SK-N-SH (cell line): ENCODE data around the gene MROH7. TPM values are rescaled to one million over a fixed set of nuclear protein-coding genes. Genes with fewer than 3 reads are reported as not detected.

ENCODE experiments used
- CTCF ChIA-PET: fragments of 300-600, 350-600 bp; formaldehyde crosslinking; extraction: SDS; loops from one replicate; lab custom pipeline; 2021; lab: Yijun Ruan, JAX
- POLR2A ChIA-PET: fragments of 350-600 bp; sonication (Branson Sonifier 250); formaldehyde crosslinking; extraction: SDS; loops from one replicate; lab custom pipeline; 2020; ENCODE audit warnings: antibody characterized with exemption, inconsistent platforms; lab: Yijun Ruan, JAX
- DNase-seq: peaks from one replicate; pipeline ENCODE4 v3.0.0; 2012
- H2AFZ ChIP-seq: fragments of 200-600 bp; sonication (generic); 2 replicates; pipeline ENCODE4 v1.8.1; 2016; ENCODE audit warnings: antibody characterized with exemption, mild to moderate bottlenecking, low read depth
- H3F3A ChIP-seq: fragments of 200-600 bp; sonication (generic); replicated peaks from 2 replicates; pipeline ENCODE3; 2016; ENCODE audit warnings: antibody characterized with exemption, mild to moderate bottlenecking; ENCODE audit not compliant: insufficient read depth
- H3K27ac ChIP-seq, 2 experiments: fragments of 200-500 bp in 1 of 2; fragments of 200-600 bp in 1 of 2; sonication (Bioruptor generic) in 1 of 2; sonication (generic), shearing (Covaris generic) in 1 of 2; 2 replicates each; pipeline versions ENCODE4 v1.5.1 to v1.6.1; 2014 to 2016; ENCODE audit warnings: low read depth in 2 of 2, inconsistent platforms in 1 of 2, low read length in 1 of 2, mild to moderate bottlenecking in 1 of 2, mixed read lengths in 1 of 2
- H3K27me3 ChIP-seq: fragments of 200-600 bp; sonication (generic), shearing (Covaris generic); 2 replicates; pipeline ENCODE4 v1.6.1; 2016; ENCODE audit warnings: mixed run types; ENCODE audit not compliant: insufficient read depth
- H3K36me3 ChIP-seq, 2 experiments: fragments of 200-500 bp in 1 of 2; fragments of 200-600 bp in 1 of 2; sonication (Bioruptor generic) in 1 of 2; sonication (generic) in 1 of 2; replicated peaks in 1 of 2; 2 replicates each; pipeline versions ENCODE3 to v1.5.1; 2014 to 2016; ENCODE audit warnings: low read length in 1 of 2, mild to moderate bottlenecking in 1 of 2; ENCODE audit not compliant: insufficient read depth in 2 of 2, control insufficient read depth in 1 of 2
- H3K4me1 ChIP-seq, 2 experiments: fragments of 200-500 bp in 1 of 2; fragments of 200-600 bp in 1 of 2; sonication (Bioruptor generic) in 1 of 2; sonication (generic), shearing (Covaris generic) in 1 of 2; 2 replicates each; pipeline versions ENCODE4 v1.5.1 to v1.6.1; 2014 to 2016; ENCODE audit warnings: low read depth in 1 of 2, low read length in 1 of 2, mixed run types in 1 of 2; ENCODE audit not compliant: insufficient read depth in 2 of 2, control insufficient read depth in 1 of 2
- H3K4me2 ChIP-seq: fragments of 200-600 bp; sonication (generic), shearing (Covaris generic); 2 replicates; pipeline ENCODE4 v1.6.1; 2017; ENCODE audit warnings: mixed run types
- H3K4me3 ChIP-seq, 2 experiments: fragments of 200-500 bp in 1 of 2; fragments of 200-600 bp in 1 of 2; sonication (Bioruptor generic) in 1 of 2; sonication (generic), shearing (Covaris generic) in 1 of 2; 2 replicates each; pipeline versions ENCODE4 v1.5.1 to v1.8.1; 2014 to 2016; ENCODE audit warnings: low read depth in 2 of 2, inconsistent platforms in 1 of 2, low read length in 1 of 2, mild to moderate bottlenecking in 1 of 2, mixed read lengths in 1 of 2, moderate library complexity in 1 of 2
- H3K79me2 ChIP-seq: fragments of 200-600 bp; sonication (generic); 2 replicates; pipeline ENCODE4 v1.8.1; 2017; ENCODE audit warnings: mild to moderate bottlenecking; ENCODE audit not compliant: insufficient read depth
- H3K9ac ChIP-seq: fragments of 200-600 bp; sonication (generic); 2 replicates; pipeline ENCODE4 v1.6.1; 2017; ENCODE audit warnings: mixed run types
- H3K9me2 ChIP-seq: fragments of 200-600 bp; sonication (generic); 2 replicates; pipeline ENCODE4 v1.6.1; 2017; ENCODE audit warnings: mixed run types
- H3K9me3 ChIP-seq: fragments of 200-600 bp; sonication (generic); 2 replicates; pipeline ENCODE4 v1.6.1; 2017; ENCODE audit warnings: mixed run types, mild to moderate bottlenecking, moderate library complexity
- H4K20me1 ChIP-seq: fragments of 200-600 bp; sonication (generic); 2 replicates; pipeline ENCODE4 v1.6.1; 2017; ENCODE audit warnings: mild to moderate bottlenecking, mixed run types; ENCODE audit not compliant: insufficient read depth
- CHD2 ChIP-seq: fragments of 150-350 bp; IDR thresholded peaks from 2 replicates; pipeline ENCODE4 v1.6.1; 2018; ENCODE audit warnings: low read length; ENCODE audit not compliant: partially characterized antibody
- FOXM1 ChIP-seq: IDR thresholded peaks from 2 replicates; pipeline ENCODE4 v1.4.0; 2012; ENCODE audit warnings: low read depth, mild to moderate bottlenecking
- GABPA ChIP-seq: IDR thresholded peaks from 2 replicates; pipeline ENCODE4 v1.4.0; 2012; ENCODE audit warnings: low read depth, mild to moderate bottlenecking
- MEF2A ChIP-seq: IDR thresholded peaks from 2 replicates; pipeline ENCODE4 v1.4.0; 2012; ENCODE audit warnings: low read depth, borderline replicate concordance
- NFIC ChIP-seq: IDR thresholded peaks from 2 replicates; pipeline ENCODE4 v1.4.0; 2012; ENCODE audit warnings: borderline replicate concordance
- NRF1 ChIP-seq: IDR thresholded peaks from 2 replicates; pipeline ENCODE4 v1.6.1; 2012; ENCODE audit warnings: low read depth, mild to moderate bottlenecking, low read length
- PBX3 ChIP-seq: IDR thresholded peaks from 2 replicates; pipeline ENCODE4; 2012
- RAD21 ChIP-seq: IDR thresholded peaks from 2 replicates; pipeline ENCODE4 v1.6.1; 2012; ENCODE audit warnings: mild to moderate bottlenecking, low read length
- RCOR1 ChIP-seq: fragments of 150-350 bp; IDR thresholded peaks from 2 replicates; pipeline ENCODE4 v1.6.1; 2017; ENCODE audit warnings: antibody characterized with exemption, low read length
- RFX5 ChIP-seq: IDR thresholded peaks from 2 replicates; pipeline ENCODE4 v1.6.1; 2012; ENCODE audit warnings: mild to moderate bottlenecking, improper control_type of control experiment, low read length
- SIN3A ChIP-seq: IDR thresholded peaks from 2 replicates; pipeline ENCODE4 v1.6.1; 2012; ENCODE audit warnings: low read depth, mild to moderate bottlenecking, low read length, moderate library complexity, borderline replicate concordance
- TEAD4 ChIP-seq: IDR thresholded peaks from 2 replicates; pipeline ENCODE4 v1.4.0; 2012; ENCODE audit warnings: mild to moderate bottlenecking, borderline replicate concordance; ENCODE audit not compliant: insufficient read depth
- WGBS: methylation state at CpG from one replicate; pipeline ENCODE4 v1.1.6; 2017; ENCODE audit warnings: low lambda C conversion rate; 5-methylcytosine and 5-hydroxymethylcytosine counted together
- polyA plus RNA-seq, 3 experiments: library from polyadenylated mRNA; depleted of rRNA; stranded (reverse); fragments of >200 nt; gene quantifications; 2 replicates each; pipeline ENCODE4 v1.2.3, GENCODE V29; 2012
- TF ChIP-seq, protein P1 (sequence below): fragments of 200-600 bp; sonication (generic); IDR thresholded peaks from 2 replicates; pipeline ENCODE4 v1.6.1; 2017; ENCODE audit warnings: antibody characterized with exemption, mild to moderate bottlenecking, moderate library complexity
- TF ChIP-seq, protein P2 (sequence below): IDR thresholded peaks from 2 replicates; pipeline ENCODE4 v1.4.0; 2012; ENCODE audit warnings: low read depth
- TF ChIP-seq, protein P3 (sequence below): fragments of 150-350 bp; IDR thresholded peaks from 2 replicates; pipeline ENCODE4 v1.6.1; 2017; ENCODE audit warnings: antibody characterized with exemption, low read length, low read depth, borderline replicate concordance
- TF ChIP-seq, protein P4 (sequence below): IDR thresholded peaks from 2 replicates; pipeline ENCODE4 v1.4.0; 2012; ENCODE audit warnings: low read depth, borderline replicate concordance

The MROH7 gene
- polyA plus RNA-seq, 1 of the 3 experiments (the other 2 are of a cell fraction): 0.51 TPM

- Histone ChIP-seq H3K9ac (no peak overlapping the region), H3K9me2 (no peaks in the 10 kb centered on the region), H2AFZ (no peak overlapping the region), H4K20me1 (no peaks in the 10 kb centered on the region), H3K4me1 (no peaks in the 10 kb centered on the region), H3K79me2 (no peaks in the 10 kb centered on the region), H3K4me3 (no peak overlapping the region), H3K27me3 (no peaks in the 10 kb centered on the region), H3K4me2 (no peak overlapping the region), H3K27ac (no peak overlapping the region), H3F3A (no peaks in the 10 kb centered on the region), H3K9me3 (no peaks in the 10 kb centered on the region), H3K36me3 (peaks cover 16 to 47% of the 10 kb centered on the region in 2 experiments)
- no peak for DNase-seq
- POLR2A ChIA-PET: no interaction called here
- CTCF ChIA-PET: no interaction called here
- TF ChIP-seq, protein P1, sequence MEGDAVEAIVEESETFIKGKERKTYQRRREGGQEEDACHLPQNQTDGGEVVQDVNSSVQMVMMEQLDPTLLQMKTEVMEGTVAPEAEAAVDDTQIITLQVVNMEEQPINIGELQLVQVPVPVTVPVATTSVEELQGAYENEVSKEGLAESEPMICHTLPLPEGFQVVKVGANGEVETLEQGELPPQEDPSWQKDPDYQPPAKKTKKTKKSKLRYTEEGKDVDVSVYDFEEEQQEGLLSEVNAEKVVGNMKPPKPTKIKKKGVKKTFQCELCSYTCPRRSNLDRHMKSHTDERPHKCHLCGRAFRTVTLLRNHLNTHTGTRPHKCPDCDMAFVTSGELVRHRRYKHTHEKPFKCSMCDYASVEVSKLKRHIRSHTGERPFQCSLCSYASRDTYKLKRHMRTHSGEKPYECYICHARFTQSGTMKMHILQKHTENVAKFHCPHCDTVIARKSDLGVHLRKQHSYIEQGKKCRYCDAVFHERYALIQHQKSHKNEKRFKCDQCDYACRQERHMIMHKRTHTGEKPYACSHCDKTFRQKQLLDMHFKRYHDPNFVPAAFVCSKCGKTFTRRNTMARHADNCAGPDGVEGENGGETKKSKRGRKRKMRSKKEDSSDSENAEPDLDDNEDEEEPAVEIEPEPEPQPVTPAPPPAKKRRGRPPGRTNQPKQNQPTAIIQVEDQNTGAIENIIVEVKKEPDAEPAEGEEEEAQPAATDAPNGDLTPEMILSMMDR: no peak
- TF ChIP-seq, protein P2, sequence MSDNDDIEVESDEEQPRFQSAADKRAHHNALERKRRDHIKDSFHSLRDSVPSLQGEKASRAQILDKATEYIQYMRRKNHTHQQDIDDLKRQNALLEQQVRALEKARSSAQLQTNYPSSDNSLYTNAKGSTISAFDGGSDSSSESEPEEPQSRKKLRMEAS: no peak
- TF ChIP-seq MEF2A: no peak
- TF ChIP-seq, protein P3, sequence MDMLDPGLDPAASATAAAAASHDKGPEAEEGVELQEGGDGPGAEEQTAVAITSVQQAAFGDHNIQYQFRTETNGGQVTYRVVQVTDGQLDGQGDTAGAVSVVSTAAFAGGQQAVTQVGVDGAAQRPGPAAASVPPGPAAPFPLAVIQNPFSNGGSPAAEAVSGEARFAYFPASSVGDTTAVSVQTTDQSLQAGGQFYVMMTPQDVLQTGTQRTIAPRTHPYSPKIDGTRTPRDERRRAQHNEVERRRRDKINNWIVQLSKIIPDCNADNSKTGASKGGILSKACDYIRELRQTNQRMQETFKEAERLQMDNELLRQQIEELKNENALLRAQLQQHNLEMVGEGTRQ: no peak
- no peak for TF ChIP-seq RFX5
- TF ChIP-seq NFIC: no peak
- no peak for TF ChIP-seq SIN3A
- no peak for TF ChIP-seq TEAD4
- TF ChIP-seq FOXM1: no peak
- TF ChIP-seq RCOR1: no peak
- no peak for TF ChIP-seq RAD21
- no peak for TF ChIP-seq CHD2
- TF ChIP-seq, protein P4, sequence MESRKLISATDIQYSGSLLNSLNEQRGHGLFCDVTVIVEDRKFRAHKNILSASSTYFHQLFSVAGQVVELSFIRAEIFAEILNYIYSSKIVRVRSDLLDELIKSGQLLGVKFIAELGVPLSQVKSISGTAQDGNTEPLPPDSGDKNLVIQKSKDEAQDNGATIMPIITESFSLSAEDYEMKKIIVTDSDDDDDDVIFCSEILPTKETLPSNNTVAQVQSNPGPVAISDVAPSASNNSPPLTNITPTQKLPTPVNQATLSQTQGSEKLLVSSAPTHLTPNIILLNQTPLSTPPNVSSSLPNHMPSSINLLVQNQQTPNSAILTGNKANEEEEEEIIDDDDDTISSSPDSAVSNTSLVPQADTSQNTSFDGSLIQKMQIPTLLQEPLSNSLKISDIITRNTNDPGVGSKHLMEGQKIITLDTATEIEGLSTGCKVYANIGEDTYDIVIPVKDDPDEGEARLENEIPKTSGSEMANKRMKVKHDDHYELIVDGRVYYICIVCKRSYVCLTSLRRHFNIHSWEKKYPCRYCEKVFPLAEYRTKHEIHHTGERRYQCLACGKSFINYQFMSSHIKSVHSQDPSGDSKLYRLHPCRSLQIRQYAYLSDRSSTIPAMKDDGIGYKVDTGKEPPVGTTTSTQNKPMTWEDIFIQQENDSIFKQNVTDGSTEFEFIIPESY: no peak
- TF ChIP-seq GABPA: no peak
- TF ChIP-seq PBX3: no peak
- TF ChIP-seq NRF1: no peak
- 78% methylated on average over 4 of the region's 4 CpGs for WGBS
Measured at GRCh38 chr1:54741531-54741930, 99.9 kb downstream of the MROH7 start.
